IPS-15b (cell line): ENCODE measurements around the gene SPAG16.
"Not testable (repeated sequence)": the region's sequence is repeated elsewhere in the genome, so short reads cannot be mapped to it uniquely, and the experiment has no call there.

Experiments
- H3K27me3 ChIP-seq: one replicate; pipeline ENCODE4 v1.6.1; 2013; ENCODE audit warnings: low read length; ENCODE audit not compliant: control insufficient read depth, insufficient read depth
- H3K36me3 ChIP-seq: one replicate; pipeline ENCODE4 v1.6.1; 2013; ENCODE audit warnings: low read length; ENCODE audit not compliant: control insufficient read depth, insufficient read depth
- H3K4me1 ChIP-seq: one replicate; pipeline ENCODE4 v1.6.1; 2013; ENCODE audit warnings: mild to moderate bottlenecking, low read length; ENCODE audit not compliant: control insufficient read depth, insufficient read depth
- H3K4me3 ChIP-seq: one replicate; pipeline ENCODE4 v1.5.1; 2013; ENCODE audit warnings: low read depth, low read length
- H3K9ac ChIP-seq: one replicate; pipeline ENCODE4 v1.6.1; 2013; ENCODE audit warnings: low read depth, mild to moderate bottlenecking, low read length
- H3K9me3 ChIP-seq: one replicate; pipeline ENCODE4 v1.6.1; 2013; ENCODE audit warnings: mild to moderate bottlenecking, low read length; ENCODE audit not compliant: control insufficient read depth, insufficient read depth

The SPAG16 gene

DNA sequence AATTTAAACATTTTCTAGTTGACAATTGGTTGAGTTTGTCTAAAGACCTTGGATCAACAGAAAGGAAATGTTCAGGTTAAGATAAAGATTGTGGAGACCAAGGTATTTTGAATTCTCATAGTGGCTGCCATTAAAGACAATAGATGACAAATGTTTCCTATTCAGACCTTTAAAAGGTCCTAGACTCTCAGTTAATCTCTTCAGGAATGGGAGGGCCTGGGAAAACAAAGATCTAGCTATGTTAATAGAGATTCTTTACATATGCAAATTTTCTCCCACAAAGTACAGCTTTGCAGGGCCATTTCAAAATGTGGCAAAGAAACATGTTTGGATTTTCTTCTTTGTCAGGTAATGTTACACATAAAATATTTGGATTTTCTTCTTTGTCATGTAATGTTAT is 403.9 kb downstream of the SPAG16 start:
- Histone ChIP-seq H3K9me3 (peaks cover 4% of the 10 kb centered on the region), H3K36me3 (no peaks in the 10 kb centered on the region), H3K9ac (no peak overlapping the region), H3K4me1 (peaks cover 3% of the 10 kb centered on the region), H3K4me3 (no peak overlapping the region), H3K27me3 (no peaks in the 10 kb centered on the region)

DNA sequence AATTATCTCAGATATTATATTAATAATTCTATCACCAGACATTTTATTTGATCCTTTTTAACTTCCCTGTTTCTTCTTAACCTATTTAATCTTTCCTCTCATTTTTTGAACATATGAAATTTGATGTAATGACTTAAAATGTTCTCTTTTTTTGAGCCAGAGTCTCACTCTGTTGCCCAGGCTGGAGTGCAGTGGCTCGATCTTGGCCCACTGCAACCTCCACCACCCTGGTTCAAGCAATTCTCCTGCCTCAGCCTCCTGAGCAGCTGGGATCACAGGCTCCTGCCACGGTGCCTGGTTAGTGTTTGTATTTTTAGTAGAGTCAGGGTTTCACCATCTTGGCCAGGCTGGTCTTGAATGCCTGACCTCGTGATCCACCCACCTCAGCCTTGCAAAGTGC is 404.6 kb downstream of the SPAG16 start:
- not testable (repeated sequence) for H3K9ac ChIP-seq, H3K9me3 ChIP-seq, H3K36me3 ChIP-seq, H3K4me1 ChIP-seq, H3K4me3 ChIP-seq, H3K27me3 ChIP-seq

DNA sequence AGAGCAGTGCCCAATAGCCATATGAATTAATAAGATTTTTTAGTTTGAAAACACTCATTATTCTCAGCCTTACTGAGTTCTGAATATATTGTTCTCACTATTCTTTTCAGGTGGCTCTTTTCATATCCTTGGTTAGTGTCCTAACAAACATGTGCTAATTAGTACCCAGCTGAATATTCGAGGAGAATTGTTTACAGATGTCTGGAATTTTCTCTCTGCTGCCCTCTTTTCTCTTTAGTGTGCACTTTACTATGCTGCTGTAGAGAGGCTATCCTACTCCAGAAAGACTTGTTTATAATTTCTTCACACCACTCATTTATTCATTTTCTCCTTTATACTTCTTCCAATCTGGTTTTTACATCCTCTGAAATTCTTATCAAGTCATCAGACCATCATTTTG is 405.3 kb downstream of the SPAG16 start:
- Histone ChIP-seq H3K36me3 (no peaks in the 10 kb centered on the region), H3K9me3 (peaks cover 4% of the 10 kb centered on the region), H3K4me1 (peaks cover 3% of the 10 kb centered on the region), H3K9ac (no peak overlapping the region), H3K27me3 (no peaks in the 10 kb centered on the region), H3K4me3 (no peak overlapping the region)

DNA sequence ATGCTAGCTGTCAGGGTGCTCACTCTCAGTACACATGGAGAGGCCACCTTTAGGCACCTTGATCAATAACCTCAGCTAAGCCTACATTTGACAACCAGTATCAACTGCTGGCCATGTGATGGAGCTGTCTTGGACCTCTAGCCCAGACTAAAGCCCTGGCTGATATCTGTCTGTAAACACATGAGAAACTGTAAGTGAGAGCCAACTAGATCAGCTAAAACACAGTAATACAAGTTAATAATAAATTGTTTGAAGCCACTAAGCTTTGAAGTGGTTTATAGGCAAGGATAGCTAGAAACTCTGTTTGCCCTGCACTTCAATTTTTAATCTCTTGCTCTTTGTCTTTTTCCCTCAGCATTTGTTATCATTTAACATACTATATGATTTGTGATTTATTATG is 407.1 kb downstream of the SPAG16 start:
- Histone ChIP-seq H3K4me3 (no peak overlapping the region), H3K9me3 (no peaks in the 10 kb centered on the region), H3K36me3 (no peaks in the 10 kb centered on the region), H3K9ac (no peak overlapping the region), H3K4me1 (peaks cover 3% of the 10 kb centered on the region), H3K27me3 (no peaks in the 10 kb centered on the region)

DNA sequence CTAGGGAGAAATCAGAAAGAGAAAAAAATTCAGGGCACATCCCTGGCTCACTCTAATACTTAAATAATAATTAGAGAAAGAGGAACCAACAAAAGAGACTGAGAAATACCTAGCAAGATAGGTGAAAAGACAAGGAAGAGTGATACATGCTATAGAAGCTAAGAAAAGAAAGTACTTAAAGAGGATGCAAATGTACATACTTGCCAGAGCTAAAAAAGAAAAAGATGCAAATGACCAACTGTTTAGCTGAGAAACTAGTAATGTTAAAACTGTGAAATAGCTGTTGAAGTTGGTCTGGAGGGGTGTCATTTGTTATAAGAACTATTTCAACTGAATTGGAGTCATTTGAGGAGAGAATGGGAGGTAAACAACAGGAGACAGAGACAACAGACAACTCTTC is 412.2 kb downstream of the SPAG16 start:
- H3K4me1 ChIP-seq: no peaks in the 10 kb centered on the region
- H3K9me3 ChIP-seq: no peaks in the 10 kb centered on the region
- no peaks in the 10 kb centered on the region for H3K27me3 ChIP-seq
- no peak overlapping the region for H3K4me3 ChIP-seq
- H3K9ac ChIP-seq: no peak overlapping the region
- no peaks in the 10 kb centered on the region for H3K36me3 ChIP-seq

DNA sequence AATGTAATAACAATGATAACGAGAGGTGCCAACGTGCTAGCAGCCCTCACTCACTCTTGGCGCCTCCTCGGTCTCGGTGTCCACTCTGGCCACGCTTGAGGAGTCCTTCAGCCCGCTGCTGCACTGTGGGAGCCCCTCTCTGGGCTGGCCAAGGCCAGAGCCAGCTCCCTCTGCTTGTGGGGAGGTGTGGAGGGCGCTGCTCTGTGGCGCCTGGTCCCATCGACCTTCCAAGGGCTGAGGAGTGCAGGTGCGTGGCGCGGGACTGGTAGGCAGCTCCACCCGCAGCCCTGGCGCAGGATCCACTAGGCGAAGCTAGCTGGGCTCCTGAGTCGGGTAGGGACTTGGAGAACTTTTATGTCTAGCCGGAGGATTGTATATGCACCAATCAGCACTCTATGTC is 417.1 kb downstream of the SPAG16 start:
- H3K9me3 ChIP-seq, H3K4me1 ChIP-seq, H3K4me3 ChIP-seq, H3K27me3 ChIP-seq, H3K36me3 ChIP-seq, H3K9ac ChIP-seq: not testable (repeated sequence)

DNA sequence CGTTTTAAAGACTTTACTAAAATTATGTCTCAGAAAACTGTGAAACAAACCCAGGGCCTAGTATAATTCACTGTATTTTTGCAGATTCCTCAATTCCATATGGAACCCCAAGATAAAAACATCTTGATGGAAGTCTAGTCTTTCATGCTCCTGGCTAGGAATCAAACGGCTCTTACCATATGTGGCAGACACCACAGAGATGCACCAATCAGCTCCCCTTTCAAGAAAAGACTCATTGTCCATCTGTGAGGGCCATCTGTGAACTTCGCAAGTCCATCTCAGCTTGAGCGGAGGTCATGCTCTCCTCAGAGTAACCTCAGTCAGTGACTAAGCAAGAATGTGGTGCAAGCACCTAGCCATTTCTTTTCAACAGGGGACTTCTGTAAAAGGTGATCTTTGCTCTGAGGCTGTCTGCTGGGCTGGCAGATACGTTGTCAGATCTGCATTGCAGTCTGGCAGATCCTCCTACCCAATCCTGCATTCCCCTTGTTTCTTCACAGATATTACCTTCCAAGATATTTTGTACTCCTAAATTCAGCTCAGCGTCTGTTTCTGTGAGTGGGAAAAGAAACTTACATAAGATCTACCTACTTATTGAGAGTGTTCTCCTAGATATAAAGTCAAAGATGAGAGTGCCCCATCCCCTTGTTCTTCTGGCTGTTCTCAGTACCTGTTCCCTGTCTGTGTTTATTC is 419.3 kb downstream of the SPAG16 start:
- Histone ChIP-seq H3K36me3 (no peaks in the 10 kb centered on the region), H3K27me3 (no peaks in the 10 kb centered on the region), H3K9me3 (no peaks in the 10 kb centered on the region), H3K4me3 (no peak overlapping the region), H3K4me1 (no peaks in the 10 kb centered on the region), H3K9ac (no peak overlapping the region)

DNA sequence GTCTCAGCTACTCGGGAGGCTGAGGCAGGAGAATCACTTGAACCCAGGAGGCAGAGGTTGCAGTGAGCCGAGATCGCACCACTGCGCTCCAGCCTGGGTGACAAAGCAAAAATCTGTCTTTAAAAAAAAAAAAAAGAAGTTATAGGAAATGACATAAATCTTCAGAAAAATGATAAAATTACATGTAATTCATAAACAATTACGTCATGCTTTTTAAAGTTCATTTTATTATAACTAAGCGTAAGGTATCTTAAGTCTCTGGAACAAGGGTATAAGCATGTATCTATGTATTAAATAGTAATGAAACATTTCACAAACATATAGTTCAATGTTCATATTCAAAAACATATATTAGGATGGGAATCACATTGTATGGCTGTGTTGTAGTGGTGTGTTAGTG is 425.9 kb downstream of the SPAG16 start:
- Histone ChIP-seq H3K9ac (no peak overlapping the region), H3K4me1 (no peaks in the 10 kb centered on the region), H3K4me3 (no peak overlapping the region), H3K9me3 (no peaks in the 10 kb centered on the region), H3K36me3 (no peaks in the 10 kb centered on the region), H3K27me3 (no peaks in the 10 kb centered on the region)

DNA sequence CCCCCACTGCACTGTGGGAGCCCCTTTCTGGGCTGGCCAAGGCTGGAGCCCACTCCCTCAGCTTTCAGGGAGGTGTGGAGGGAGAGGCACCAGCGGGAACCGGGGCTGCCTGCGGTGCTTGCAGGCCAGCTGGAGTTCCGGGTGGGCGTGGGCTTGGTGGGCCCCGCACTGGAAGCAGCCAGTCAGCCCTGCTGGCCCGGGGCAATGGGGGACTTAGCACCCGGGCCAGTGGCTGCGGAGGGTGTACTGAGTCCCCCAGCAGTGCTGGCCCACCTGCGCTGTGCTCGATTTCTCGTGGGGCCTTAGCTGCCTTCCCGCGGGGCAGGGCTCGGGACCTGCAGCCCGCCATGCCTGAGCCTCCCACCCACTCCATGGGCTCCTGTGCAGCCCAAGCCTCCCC is 434.1 kb downstream of the SPAG16 start:
- H3K36me3 ChIP-seq, H3K9me3 ChIP-seq, H3K4me3 ChIP-seq, H3K27me3 ChIP-seq, H3K9ac ChIP-seq, H3K4me1 ChIP-seq: not testable (repeated sequence)

DNA sequence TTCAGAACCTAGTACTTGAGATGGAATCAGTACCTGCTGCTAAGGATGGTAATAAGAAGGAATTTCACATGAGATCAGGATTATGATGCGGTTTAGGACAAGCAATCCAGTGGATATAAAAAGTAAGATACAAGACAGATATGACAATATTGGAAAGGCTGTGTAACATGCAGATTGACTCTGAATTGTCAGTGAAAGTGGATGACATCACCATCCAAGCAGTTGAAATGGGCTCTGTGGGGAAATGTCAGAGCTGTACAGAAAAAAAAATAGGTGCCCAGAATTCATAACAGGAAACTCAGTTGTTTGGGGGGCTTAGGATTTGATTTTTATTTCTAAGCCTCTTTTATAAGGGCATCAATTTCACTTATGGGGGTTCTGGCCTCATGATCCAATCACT is 438.3 kb downstream of the SPAG16 start:
- Histone ChIP-seq H3K4me3 (no peak overlapping the region), H3K36me3 (no peaks in the 10 kb centered on the region), H3K9ac (no peak overlapping the region), H3K27me3 (no peaks in the 10 kb centered on the region), H3K4me1 (no peaks in the 10 kb centered on the region), H3K9me3 (no peaks in the 10 kb centered on the region)

DNA sequence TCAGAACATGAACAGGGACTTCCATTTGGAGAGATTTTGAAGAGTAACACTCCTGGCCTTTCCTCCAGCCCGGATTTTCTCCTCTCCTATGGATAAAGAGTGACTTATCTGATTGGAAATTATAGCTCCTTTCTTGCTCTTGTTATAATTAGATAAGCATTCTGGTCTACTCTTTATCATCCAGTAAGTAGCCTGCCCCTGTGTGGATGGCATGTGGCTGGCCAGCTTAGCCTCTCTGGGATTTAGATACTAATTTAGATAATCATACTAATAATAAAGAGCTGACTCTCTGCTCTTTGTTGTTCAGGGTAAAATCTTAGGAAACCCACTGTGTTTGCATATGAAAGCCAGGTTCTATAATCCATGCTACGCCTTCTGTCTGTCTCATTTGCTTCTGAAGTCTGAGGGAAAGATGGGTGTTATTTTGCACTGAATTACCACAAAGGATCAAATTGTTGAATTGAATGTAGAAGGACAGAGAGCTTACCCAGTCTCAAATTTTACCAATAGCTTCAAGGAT is 438.8 kb downstream of the SPAG16 start:
- Histone ChIP-seq H3K36me3 (no peaks in the 10 kb centered on the region), H3K9ac (no peak overlapping the region), H3K27me3 (no peaks in the 10 kb centered on the region)

DNA sequence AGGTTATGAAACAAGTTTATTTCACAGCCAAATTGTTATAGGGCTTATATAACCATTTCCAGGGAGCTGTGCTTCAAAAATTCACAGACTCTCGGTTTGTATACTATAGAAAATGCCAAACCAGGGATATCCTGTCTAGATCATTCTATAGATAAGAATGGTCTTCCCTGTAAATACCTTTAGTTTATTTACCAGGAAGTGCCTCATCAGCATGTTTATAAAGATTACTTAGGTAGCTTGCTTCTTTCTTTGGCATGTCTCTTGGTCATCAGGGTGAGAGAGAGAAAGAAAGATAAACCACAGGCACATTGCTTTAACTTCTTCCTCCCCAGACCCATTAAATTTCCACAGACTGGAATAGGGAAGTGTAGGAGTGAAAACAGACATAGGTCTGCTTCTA is 439.4 kb downstream of the SPAG16 start:
- Histone ChIP-seq H3K27me3 (no peaks in the 10 kb centered on the region), H3K9me3 (no peaks in the 10 kb centered on the region), H3K4me3 (no peak overlapping the region), H3K9ac (no peak overlapping the region), H3K36me3 (no peaks in the 10 kb centered on the region), H3K4me1 (no peaks in the 10 kb centered on the region)

More for the DNA sequence above, 438.8 kb downstream of the SPAG16 start:
- Histone ChIP-seq H3K4me1 (no peaks in the 10 kb centered on the region), H3K9me3 (no peaks in the 10 kb centered on the region), H3K4me3 (no peak overlapping the region)
